Stimulated activated naive CD8-positive, alpha-beta T cell treated with anti-CD3 and anti-CD28 coated beads, Interleukin-15, Interleukin-2, amounts not matched to agents 100 U/mL and 50 U/mL, for 24 hours (primary cell): ENCODE measurements around the gene MEGF11.

ENCODE experiments used
- ATAC-seq: fragments of 150-1000 bp; cut with Tn5 transposase; one replicate; pipeline ENCODE4 v1.10.0; 2021
- DNase-seq: peaks from one replicate; pipeline ENCODE4 v3.0.0; 2021

Gene MEGF11

GRCh38 chr15:66239514-66239913, 14.0 kb downstream of the MEGF11 start:
- DNase-seq (no peak), ATAC-seq (no peak)

GRCh38 chr15:66238318-66238717, 15.2 kb downstream of the MEGF11 start:
- DNase-seq (no peak), ATAC-seq (no peak)

- DNase-seq = no peak
These were observed 15.9 kb downstream of the MEGF11 start for GRCh38 chr15:66237513-66238235.

GRCh38 chr15:66236806-66237375, 16.7 kb downstream of the MEGF11 start:
- no peak for DNase-seq
- ATAC-seq = no peak

More at GRCh38 chr15:66237513-66238235, 15.9 kb downstream of the MEGF11 start:
- ATAC-seq = no peak

GRCh38 chr15:66235866-66236265, 17.7 kb downstream of the MEGF11 start:
- ATAC-seq (no peak), DNase-seq (no peak)

DNA sequence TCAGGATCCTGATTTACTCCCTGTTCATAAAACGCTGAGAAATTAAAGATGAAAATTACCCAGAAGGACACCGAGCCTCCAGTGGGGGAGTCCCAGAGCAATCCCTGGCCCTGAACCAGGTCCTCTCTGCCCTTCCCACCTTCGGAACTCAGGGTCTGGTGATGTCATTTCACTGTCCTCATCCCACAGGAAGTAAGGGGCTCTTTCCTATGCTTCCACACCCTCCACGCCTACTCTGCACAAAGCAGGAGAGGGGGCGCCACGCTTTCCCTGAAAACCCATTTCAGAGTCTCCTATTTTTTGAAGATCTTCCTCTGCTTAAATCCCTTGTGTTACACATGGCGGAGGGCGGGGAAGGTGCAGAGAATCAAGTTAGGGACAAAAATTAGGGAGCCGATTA, 18.8 kb downstream of the MEGF11 start:
- no peak for ATAC-seq

GRCh38 chr15:66233487-66234415, 19.8 kb downstream of the MEGF11 start:
- peak; percentile 14 for ATAC-seq
- peak; percentile 27 for DNase-seq

More for the DNA sequence above, 18.8 kb downstream of the MEGF11 start:
- no peak for DNase-seq

GRCh38 chr15:66232267-66232625, 21.3 kb downstream of the MEGF11 start:
- ATAC-seq (no peak), DNase-seq (no peak)

GRCh38 chr15:66231394-66232266, 21.9 kb downstream of the MEGF11 start:
- DNase-seq (no peak), ATAC-seq (no peak)

DNA sequence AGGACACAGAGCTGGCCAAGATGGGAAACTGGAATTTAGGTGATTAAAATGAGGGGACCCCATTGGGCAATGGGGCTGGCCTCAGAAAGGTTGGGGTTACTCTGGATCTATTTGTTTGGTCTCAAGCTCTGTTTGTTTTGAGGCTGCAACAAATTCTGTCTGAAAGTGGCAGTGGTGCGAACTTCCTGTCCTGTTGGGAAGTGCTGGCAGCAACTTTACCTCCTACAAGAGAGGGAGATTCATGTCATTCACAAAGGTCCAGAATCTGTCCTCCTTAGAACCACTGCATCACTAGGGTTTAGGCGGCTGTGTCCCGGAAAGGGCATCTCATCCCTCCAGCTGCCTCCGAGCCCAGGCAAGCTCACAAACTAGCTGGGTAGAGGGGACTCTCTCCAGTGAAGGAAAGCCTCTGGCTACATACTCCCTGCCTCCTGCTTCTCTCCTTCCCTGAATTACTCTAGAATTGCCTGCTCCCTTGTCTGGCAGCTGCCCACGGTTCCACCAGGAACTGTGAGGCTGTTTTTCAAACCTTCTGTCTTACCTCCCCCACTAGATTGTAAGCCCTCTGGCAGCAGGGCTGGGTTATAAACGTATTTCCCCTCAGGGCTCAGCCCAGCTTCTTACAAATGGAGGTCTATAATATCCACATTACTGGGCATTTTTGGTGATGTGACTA, 23.6 kb downstream of the MEGF11 start:
- no peak for ATAC-seq
- no peak for DNase-seq

DNA sequence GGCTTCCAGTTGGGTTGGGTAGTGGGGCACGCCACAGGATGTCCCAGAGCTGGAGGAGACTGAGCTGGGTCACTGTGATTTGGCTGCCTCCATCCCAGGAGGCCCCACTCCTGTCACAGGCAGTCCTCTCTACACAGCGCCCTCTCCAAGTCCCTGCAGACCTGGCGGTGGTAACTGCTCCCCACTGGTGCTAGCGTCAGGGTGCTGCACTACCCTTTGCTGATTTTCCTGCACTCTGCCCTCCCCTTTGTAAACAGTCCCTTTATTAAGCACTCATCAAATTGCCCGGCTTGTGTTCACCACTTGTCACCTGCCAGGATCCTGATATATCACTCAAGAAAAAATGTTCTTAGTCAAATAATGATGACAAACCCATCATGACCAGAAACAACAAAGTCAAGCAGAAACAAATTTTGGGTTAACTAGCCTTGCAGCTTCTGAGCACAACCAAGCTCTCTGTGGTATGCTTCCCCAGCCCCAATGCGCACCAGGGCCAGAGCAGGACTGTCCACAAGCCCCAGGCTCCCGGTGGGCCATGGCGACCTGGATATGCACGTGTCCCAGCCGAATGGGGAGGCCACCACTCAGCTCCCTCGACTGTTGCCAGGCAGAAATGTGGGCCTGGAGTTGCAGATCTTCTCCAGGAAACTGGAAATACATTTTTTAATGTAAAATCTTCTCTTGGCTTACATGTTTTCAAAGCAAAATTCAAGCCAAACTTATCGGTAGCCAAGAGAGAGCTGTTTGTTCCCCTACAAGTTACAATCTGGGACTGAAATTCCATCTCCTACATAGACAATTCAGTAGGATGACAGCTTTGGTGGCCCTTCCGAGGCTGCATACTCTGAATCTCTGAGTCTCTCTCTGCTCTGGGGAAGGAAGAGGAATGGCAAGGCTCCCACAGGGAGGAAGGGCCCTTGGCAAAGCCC, 24.5 kb downstream of the MEGF11 start:
- no peak for DNase-seq
- ATAC-seq = no peak

DNA sequence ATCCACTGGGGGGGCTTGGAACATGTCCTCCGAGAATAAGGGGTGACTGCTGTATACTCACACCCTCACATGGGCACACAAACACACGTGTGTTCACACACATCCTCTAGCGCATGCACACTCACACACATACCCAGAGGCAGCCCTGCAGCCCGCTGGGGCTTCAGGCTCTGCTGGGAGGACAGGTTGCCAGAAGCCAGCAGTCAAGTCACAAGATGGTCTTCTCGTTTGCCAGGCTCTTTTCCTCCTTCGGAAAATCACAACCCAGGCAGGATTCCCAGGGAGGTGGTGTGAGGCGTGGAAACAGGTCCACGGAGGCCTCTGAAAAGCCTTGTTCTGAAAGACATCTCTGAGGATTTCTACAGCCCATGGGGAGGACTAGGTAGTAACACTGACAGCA, 26.8 kb downstream of the MEGF11 start:
- ATAC-seq (no peak), DNase-seq (no peak)

DNA sequence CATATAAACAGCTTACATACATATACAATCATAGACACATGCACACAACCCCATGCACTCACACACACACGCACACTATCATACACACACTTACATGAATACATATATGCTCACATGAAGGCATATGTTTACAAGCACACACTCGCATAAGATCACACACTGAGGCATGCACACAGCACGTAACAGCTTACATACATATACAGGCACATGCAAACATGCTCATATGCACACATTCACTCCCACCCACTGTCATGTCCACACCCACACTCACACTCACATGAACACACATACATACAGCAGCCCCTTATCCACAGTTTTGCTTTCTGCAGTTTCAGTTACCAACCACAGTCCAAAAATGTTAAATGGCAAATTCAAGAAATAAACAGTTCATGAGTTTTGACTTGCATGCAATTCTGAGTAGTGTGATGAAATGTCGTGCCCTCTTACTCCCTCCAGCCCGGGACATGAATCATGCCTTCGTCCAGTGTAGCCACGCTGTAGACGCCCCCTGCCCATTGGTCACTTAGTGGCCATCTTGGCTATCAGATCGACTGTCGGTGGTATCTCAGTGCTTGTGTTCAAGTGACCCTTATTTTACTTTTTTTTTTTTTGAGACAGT, 27.8 kb downstream of the MEGF11 start:
- DNase-seq (no peak), ATAC-seq (no peak)

GRCh38 chr15:66224946-66225345, 28.6 kb downstream of the MEGF11 start:
- no peak for ATAC-seq
- no peak for DNase-seq

GRCh38 chr15:66222273-66223198, 31.0 kb downstream of the MEGF11 start:
- no peak for DNase-seq
- ATAC-seq = no peak

GRCh38 chr15:66221126-66221525, 32.4 kb downstream of the MEGF11 start:
- ATAC-seq = no peak
- no peak for DNase-seq

DNA sequence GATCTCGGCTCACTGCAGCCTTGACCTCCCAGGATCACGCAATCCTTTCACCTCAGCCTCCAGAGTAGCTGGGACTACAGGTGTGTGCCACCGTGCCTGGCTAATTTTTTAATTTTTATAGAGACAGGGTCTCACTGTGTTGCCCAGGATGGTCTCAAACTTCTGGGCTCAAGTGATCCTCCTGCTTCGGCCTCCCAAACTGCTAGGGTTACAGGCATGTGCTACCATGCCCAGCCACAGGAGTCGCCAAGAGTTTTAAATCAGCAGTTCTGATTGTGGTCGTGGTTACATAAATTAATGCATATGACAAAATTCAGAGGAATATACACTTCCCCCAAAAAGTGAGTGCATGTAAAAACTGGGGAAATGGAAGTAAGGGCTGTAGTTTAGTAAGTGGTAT, 32.9 kb downstream of the MEGF11 start:
- ATAC-seq (no peak), DNase-seq (no peak)

GRCh38 chr15:66219339-66219738, 34.2 kb downstream of the MEGF11 start:
- ATAC-seq (no peak), DNase-seq (no peak)

DNA sequence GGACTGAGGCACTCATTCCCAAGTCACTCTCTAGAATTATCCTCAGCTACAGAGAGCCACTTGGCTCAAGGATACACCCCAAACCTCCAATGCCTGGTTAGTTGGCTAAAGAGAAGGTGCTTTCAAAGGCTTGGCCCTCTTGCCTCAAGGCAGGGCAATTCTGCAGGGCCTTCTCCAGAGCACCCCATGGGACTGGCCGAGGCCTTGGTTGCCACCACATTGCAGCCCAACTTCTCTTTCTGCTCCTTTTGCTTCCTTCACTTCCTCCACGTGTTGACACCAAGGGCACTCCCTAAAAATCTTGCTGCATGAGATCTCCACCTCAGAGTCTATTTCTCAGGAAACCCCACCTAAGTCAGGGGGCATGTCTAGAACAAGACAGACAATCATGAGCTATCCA, 36.7 kb downstream of the MEGF11 start:
- ATAC-seq (no peak), DNase-seq (no peak)
